GM19239 (cell line): Measurements from ENCODE around the gene CLEC11A.
A peak's percentile ranks its signal among the peaks of the same experiment; 100 is the strongest.

Experiments used
- DNase-seq: peaks from one replicate; pipeline ENCODE4 v3.0.0; 2011; ENCODE audit warnings: low spot score; ENCODE audit not compliant: insufficient read length
- FAIRE-seq: peaks from 2 replicates; lab custom pipeline; 2011; peaks lifted over from hg19 to GRCh38; lab: Jason Lieb, UNC

The CLEC11A gene, protein sequence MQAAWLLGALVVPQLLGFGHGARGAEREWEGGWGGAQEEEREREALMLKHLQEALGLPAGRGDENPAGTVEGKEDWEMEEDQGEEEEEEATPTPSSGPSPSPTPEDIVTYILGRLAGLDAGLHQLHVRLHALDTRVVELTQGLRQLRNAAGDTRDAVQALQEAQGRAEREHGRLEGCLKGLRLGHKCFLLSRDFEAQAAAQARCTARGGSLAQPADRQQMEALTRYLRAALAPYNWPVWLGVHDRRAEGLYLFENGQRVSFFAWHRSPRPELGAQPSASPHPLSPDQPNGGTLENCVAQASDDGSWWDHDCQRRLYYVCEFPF

DNA sequence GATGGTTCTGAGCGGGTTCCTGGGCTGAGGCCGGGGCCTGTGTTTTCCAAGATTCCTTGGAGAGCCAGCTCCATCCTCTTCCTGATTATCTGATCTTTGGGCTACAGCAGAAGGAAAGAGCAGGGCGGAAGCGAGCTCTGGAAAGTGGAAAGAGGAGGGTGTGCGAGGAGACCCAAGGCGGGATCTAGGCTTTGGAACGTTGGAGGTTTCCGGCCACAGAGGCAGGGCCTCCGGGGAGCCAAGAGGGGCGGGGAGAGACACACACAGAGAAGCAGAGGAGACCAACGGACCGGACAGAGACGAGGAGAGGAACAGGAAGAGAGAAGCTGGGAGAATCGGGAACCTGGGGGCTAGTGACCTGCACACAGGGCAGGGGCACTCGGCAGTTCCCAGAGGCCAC lies at the start of gene CLEC11A:
TSS of gene CLEC11A (plus strand) at position 296 of the 400 bp plus-strand sequence. CDS start 162 bp downstream, outside the sequence.
- FAIRE-seq (no peak), DNase-seq (no peak)

DNA sequence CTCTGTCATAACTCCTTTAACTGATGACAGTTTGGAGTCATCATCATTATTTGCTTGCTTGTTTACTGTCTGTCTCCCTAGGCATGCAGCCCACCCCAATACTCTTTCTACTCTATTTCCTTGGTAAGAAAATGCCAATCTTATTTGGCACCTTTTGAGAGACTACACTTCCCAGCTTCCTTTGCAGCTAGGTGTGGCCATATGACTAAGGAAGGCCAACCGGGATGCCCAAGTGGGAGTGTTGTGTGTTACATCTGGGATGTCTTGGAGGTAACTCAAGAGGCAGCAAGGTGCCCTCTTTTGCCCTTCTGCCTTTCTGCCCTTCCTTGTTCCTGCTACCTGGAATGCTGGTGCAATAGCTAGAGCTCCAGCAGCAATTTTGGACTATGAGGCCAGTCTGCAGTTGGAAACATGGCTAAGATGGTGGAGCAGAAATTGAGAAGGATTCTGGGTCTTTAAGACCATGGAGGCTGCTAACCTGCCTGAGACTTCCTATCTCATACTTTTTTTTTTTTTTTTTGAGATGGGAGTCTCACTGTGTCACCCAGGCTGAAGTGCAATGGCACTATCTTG lies 46.5 kb upstream of the CLEC11A start:
- FAIRE-seq (no peak), DNase-seq (no peak)

DNA sequence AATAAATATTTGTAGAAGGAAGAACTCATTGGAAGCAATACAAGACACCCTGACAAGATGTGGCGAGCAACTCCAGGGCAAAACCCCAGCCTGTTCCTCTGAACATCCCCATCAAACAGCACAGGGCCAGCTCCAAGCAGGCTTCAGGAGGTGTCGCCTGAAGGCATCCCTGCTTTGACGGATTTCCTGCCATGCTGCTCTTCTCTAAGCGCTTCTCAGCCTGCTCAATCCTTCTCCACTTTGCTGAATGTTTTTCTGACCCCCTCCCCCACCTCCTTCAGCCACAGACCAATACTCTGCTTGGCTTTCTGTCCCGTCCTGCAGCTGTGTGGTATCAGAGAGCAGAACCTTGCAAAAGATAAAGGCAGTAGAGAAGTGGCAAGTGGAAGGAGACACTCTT lies 45.5 kb upstream of the CLEC11A start:
- FAIRE-seq (no peak), DNase-seq (no peak)

DNA sequence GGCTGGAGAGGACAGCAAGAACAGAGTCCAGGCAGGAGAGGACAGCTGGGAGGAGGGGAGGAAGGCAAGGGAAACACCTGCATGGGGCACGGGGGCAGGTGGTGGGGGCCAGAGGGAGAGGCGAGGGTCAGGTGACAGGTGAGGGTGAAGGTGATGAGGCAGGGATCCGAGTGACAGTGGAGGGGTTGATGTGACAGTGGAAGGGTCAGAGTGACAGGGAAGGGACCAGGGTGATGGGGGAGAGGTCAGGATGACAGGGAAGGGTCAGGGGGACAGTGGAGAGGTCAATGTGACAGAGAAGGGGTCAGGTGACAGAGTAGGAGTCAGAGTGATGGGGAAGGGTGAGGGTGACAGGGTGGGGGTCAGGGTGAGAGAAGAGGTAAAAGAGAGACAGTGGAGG lies 44.8 kb upstream of the CLEC11A start:
- FAIRE-seq (no peak), DNase-seq (no peak)

DNA sequence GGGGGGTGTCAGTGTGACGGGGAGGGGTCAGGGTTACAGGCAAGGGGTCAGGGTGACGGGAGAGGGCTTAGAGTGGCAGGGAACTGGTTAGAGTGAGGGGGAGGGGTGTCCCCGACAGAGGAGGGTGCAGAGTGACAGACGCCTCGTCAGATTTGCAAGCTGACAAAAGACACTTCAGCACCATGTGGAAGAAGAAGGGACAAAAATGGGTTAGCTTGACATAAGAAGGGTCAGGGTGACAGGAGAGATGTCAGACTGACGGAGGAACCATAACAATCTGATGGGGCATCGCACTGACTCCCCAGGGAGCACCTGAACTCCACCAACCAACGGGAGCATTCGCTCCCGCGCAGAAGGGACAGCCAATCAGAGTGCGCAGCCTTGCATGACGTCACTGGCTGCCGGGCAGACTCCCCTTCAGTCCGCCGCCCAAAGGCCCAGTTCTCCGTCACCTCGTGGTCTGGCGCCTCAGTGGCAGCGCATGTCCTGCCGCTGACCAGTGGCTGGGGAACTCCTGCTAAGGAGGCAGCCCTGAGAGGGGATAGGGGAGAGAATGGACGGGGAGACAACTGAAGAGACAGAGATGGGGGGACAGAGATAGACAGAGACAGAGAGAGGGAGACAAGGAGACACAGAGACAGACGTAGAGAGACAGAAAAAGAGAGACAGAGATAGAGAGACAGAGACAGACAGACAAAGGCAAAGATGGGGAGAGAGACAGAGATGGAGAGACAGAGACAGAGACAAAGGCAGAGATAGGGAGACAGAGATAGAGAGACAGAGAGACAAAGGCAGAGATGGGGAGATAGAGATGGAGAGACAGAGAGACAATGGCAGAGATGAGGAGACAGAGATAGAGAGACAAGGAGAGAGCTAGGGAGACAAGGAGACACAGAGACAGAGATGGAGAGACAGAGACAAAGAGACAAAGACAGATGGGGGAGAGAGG lies 43.7 kb upstream of the CLEC11A start:
- FAIRE-seq: peak; percentile 95
- peak; percentile 97 for DNase-seq

DNA sequence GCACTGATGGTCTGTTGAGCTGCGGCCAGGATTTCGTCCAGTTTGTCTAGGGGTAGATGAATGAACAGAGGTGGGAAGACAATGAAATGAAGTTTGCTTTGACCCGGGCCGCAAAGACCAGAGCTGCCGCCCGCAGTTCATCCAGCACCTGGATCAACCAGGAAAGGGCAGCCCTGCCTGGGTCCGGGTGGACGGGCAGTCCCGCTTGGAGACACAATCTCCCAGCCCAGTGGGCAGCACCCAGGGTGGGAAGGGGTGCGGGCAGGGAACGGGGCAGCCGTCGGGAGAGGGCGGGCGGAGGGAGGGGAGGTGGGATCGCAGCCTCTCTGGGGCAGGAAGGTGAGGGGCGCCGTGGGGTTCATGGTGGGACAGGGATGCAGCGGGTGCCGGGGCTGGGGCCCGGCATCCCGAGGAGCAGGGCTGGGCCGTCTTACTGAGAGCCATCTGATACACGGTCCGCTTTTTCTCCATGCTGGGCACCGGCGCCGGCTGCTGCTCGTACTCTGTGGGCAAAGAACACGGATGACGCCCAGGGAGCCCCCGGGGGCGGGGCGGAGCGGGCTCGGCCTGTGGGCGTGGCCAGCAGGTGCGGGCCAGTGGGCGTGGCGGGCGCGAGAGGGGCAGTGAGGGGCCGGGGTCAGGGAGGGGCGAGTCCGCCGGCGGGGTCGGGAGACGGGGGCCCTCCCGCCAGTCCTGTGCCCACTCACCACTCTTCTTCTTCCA lies 36.7 kb upstream of the CLEC11A start:
- DNase-seq (no peak), FAIRE-seq (no peak)

DNA sequence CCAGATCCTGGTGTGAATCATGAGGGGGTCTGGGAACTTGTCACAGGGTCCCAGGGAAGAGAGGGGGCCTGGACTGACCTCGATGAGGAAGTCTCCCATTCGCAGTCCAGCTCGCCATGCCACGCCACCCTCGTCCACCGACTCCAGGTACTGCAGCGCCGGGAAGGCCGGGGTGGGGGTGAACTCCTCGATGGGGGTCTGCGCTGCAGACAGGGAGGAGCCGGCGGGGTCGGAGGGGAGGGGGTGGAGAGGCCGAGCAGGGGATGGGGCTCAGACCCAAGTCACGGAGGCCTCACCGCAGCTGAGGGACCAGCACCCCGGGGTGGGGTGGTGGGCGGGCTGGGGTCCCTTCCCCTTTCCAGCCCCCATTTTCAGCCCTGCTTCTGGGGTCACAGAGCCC lies 34.4 kb upstream of the CLEC11A start:
- FAIRE-seq: no peak
- no peak for DNase-seq

DNA sequence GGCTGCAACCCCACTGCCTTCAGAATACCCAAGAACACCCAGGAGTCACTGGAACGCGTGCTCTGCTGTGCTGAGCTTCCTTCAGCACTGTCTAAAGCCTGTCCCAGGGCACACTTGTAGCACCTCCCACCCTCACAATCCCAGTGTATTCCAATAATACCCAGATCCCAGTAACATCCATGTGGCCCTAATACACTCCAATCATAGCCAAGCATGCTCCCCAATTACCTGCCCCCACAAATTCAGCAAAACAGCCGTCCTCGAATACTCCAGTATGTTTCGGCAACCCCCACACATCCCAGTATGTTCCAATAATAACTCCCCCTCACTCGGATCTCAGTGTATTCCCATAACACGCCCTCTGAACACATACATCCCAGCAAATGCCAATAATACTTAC lies 32.7 kb upstream of the CLEC11A start:
- DNase-seq (no peak), FAIRE-seq (no peak)

DNA sequence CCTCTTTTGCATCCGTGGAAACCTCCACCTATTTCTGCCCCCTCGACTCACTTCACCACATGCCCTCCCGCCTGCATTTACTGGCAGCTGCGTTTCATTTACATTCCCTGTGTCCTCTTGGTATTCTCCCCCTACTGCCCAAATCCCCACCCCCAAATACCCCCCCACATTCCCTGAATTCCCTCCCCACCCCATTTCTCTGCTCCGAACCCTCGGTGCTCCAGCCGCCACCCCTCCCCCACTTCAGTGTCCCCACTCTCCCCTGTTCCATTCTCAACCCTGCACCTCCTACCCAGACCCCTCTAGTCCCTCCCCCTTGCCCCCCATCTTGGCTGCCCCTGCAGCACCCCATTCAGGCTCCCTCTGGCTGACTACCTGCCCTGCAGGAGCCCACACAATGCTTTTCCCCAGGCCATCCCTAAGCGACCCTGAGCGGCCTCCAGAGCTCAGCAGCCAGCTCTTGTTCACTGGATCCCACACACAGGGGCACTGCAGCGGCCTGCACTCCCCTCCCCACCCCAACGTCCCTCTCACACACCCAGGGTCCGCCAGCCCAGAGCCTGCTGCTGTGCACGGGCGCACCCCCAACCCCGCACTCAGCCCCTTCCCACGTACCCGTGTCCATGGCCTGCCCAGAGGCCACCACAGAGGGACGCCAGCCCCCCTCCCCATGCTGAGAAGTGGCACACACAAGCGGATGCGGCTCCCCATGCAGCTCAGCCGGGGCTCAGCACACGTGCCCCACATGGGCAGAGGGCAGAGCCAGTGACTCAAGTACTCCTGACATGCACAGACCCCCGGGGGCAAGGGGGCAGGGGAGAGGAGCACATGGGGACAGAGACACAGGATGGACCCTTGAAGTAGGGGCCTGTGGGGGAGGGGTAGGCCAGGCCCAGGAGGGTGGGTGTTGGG lies 29.8 kb upstream of the CLEC11A start:
- DNase-seq: no peak

DNA sequence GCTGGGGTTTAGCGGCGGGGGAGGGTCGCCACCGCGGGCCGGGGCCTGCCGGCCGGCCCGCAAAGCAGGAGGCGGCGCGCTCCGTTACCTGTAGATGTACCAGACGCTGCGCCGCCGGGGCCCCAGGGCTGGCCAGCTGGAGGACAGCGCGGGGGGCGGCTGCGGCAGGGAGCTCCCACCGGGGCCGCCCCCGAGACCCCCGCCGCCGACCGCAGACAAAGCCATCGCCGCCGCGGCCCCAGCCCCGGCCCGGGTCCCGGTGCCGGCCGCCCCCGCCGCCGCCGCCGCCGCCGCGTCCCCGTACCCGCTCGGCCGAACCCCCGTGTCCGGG lies 28.4 kb upstream of the CLEC11A start:
- no peak for DNase-seq
- no peak for FAIRE-seq

More for the DNA sequence above, 29.8 kb upstream of the CLEC11A start:
- FAIRE-seq: no peak

DNA sequence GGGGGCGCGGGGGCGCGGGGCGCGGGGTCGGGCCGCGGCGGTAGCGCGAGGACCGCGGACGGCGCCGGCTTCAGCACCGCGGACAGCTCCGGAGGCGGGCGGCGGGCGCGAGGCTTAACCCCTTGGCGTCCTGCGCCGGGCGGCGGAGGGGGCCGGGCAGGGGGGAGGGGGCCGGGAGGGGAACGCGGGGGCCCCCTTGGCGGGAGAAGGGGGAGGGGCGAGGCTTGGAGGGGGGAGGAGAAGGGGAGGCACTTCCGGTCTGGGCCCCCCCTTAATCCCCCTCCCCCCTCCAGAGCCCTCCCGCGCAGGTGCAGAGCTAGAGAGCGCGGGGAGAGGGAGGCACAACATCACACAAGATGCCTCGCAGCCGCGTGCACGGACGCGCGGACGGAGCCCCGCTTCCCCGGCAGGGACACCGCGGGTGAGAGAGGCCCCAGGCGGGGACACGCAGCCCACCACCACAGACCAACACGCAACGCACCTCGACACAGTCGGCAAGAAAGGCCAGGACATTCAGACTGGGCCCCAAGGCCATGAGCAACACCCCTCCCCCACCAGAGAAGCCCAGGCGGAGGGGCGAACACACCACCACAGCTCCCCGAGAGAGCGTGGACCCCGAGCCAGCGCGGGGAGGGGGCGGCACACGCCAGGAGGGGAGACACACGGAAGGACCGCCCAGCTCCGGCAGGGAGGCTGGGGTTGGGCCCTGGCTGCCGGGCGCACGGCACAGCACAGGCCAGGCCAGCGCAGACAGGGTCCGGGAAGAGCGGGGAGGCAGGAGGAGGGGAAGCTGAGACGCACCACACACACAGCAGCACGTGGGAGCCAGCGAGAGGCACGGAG lies 27.7 kb upstream of the CLEC11A start:
- FAIRE-seq: no peak
- DNase-seq: peak; percentile 63

DNA sequence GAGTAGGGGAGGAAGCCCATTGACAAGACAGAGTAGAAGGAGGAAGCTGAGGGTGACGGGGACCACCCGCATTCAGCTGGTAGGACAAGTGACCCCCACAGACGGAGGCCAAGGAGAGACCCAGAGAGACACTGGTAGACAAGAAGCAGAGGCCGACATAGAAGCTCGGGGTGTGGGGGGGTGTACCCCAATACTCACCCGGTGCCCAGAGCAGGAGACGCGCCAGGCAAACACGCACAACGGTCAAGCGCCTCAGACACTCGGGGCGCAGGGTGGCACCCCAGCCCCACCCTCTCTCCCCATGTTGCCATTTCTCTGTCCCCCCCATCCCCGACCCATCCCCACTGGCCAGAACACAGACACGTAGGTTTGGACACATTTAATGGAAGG lies 27.1 kb upstream of the CLEC11A start:
- no peak for DNase-seq
- no peak for FAIRE-seq

DNA sequence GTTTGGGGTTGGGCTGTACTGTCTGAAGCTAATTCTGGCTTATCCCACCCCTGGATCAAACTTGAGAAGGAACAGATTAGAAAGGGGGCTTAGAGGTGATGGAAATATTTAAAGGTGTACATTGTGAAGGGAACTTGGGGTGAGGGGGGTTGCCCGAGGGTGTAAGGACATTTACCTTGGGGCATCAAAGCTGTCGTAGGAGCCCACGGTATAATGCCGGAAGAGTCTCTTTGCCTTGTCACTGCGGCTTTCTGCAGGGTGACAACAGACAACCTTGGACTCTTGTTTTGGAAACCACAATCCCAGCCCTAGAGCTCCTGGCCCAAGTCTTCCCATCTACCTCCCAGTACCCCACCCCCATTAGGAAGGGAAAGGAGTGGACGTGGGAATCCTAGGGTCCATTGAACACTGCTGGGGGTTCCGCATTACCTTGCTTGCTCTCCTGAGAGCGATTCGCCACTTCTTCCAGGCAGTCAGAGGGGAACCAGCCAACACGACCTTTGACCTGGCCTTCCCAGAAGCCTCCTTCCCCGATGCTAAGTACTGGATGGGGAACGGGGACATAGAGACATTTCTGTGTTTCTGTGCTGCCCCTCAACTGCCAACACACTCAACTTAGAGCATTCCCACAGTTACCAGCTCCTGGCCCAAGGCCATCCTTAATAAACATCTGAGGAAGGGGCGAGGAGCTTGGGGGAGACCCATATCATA lies 25.6 kb upstream of the CLEC11A start:
- no peak for DNase-seq
- no peak for FAIRE-seq

DNA sequence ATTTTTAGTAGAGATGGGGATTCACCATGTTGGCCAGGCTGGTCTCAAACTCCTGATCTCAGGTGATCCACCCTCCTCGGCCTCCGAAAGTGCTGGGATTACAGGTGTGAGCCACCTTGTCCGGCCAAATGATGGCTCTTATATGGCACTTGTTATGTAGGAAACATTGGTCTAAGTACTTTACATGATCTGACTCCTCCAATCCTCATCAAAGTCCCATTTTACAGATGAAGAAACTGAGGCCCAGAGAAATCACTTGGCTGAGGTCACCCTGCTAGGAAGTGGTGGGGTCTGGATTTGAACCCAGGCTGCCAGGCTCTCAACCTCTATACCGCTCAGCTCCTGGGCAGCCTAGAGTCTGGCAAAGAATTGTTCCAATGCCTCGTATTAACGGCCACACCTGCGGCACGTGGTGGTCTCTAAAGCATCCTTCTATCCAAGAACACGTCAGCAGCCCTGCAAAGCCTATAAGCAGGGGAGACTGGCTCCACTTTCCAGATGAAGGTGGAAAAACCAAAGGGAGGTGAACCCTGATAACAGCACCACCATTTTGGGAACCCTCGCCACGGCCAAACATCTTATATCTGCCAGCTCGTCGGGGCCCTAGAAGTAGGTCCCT lies 21.7 kb upstream of the CLEC11A start:
- FAIRE-seq (no peak), DNase-seq (no peak)

DNA sequence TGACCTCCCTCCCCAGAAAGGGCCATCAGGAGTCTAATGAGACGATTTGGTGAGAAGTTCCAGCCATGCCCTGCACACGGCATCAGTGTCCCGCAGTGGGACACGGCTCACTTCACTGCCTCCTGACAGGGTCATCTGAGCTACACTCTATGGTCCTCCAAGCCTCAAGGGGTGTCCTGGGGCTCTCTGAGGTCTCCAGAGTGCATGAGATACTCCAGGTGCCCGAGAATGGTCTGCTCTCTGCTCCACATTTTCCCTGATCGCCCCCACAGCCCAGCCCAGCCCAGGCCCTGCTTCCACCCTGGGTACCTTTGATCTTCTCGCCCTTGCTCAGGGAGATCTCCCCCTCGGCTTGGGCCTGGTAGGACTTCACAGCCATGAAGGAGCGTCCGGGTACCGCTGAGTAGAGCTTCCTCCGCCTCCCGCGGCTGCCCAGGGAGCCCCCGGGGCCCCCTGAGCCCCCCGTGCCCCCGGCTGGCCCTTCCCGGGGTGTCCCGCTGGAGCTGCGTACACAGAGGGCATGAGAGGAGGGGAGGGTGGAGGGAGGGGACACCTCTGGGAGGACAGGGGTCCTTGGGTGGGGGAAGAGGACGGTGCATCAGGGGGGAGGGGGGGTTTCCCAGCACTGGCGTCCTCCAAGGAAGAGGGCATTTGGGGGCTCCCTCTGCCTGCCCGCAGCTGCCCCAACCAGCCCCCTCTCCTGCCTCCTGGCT lies 20.9 kb upstream of the CLEC11A start:
- no peak for FAIRE-seq
- no peak for DNase-seq

DNA sequence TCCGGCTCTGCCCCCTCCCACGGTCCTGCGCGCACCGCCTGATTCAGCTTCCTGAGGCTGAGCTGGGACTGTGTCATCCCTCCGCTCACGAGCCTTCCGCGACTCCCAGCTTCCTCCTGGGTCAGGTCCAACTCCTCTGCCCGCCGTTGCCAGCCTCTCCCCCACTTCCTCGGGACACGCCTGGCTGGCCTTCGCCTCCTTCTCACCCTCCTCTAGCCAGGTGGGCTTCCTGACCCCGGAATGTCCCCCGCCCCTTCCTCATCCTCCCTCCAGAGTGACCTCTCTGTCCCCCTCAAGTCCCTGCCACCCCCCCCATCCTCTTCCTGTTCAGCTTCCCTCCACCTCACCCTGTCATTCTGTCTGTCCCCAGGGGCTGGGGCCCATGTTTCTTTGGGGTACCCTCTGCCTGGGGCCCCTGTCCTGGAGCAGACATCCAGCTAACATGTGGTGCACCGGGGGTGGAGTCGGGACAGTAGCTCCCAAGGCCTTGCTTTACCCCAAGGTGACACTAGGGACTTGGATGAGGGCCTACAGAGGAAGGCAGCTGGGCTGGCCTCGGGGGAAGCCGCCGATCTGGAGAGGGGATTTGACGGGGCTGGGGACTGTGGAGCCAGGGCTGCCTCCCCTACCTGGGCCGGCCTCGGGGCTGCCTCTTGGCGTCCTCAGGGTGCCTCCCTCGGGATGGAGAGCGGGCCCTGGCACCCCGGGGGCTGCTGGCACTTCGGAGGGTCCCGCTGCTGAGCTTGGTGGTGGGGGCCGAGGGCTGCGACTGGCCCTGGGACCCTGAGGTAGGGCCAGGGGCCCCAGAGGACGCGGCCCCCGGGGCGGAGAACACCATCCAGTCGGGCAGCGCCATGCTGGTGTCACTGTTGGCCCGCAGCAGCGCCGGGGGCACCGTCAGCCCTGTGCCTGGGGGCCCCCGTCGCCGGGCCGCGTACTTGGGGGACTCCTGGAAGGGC lies 20.0 kb upstream of the CLEC11A start:
- DNase-seq: no peak

More for the DNA sequence above, 20.0 kb upstream of the CLEC11A start:
- no peak for FAIRE-seq
